HG03060 (cell line): ENCODE results near the gene CDKL2.

Experiments used
- ATAC-seq: cut with Tn5 transposase; IDR thresholded peaks from one replicate; pipeline ENCODE4 v1.9.1; 2021; ENCODE audit warnings: low read depth, moderate number of reproducible peaks; ENCODE audit not compliant: unreplicated experiment

Gene CDKL2

DNA sequence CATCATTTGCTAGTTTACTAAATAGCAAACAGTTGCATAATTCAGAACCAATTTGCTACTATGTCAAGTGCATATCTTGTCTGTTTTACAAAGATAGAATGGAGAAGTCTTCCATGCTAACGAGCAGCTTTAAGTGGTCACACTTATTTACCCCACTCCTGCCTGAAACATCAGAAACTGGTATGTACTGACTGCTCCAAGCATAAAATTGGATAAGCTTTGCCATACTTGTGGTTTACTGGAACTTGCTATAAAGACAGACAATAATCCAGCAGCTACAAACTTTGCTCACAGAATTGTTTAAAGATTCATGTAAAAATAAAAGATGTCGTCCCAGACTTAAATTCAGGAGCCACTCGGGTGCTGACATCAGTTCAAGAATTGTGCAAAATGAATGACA lies 13.3 kb upstream of the CDKL2 start:
- no peak for ATAC-seq

DNA sequence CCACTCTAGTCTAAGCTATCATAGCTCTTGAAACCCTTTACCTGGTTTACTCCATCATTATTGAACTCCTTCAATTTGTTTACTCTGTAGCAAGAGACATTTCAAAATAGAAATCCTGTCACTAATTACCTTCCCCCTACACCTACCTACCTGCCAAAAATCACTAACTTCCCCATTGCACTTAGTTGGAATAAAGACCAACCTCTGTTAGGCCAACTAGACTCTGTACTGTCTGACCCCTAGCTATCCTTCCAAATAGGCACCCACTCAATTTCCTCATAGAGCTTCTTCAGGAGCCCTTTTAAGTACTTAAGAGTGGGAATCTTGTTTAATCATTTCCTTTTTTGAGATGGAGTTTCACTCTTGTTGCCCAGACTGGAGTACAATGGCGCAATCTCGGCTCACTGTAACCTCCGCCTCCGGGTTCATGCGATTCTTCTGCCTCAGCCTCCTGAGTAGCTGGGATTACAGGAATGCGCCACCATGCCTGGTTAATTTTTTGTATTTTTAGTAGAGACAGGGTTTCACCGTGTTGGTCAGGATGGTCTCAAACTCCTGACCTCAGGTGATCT lies 8.9 kb upstream of the CDKL2 start:
- no peak for ATAC-seq

DNA sequence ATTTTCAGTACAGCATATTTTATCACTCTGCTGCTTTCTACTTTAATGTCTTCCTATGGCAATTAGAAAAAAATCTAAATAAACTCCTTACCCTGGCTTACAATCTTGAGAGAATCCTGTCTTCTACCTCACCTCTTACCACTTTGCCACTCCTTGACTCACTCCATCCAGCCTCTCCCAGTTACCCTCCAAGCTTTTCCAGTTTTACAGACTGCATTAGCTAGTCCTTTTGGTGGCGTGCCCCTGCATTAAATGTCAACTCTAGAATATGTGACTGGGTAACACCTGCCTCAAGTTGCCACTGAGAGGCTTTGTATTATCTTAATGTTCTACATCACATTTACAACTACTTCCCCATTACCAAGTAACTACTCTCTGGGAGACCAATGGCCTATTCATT lies 7.5 kb upstream of the CDKL2 start:
- no peak for ATAC-seq

DNA sequence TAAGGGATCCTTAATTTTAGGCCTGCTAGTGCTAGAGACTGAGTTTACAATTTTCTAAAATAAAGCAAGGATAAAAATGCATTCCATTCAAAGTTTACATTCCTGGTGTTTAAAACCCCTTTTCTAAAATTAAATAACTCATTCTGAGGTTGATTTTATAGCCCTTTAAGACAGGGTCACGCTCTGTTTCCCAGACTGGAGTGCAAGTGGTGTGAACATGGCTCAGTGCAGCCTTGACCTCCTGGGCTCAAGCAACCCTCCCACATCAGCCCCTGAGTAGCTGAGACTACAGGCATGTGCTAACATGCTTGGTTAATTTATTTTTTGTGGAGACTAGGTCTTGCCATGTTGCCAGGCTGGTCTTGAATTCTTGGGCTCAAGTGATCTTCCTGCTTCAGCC lies 6.8 kb upstream of the CDKL2 start:
- no peak for ATAC-seq

DNA sequence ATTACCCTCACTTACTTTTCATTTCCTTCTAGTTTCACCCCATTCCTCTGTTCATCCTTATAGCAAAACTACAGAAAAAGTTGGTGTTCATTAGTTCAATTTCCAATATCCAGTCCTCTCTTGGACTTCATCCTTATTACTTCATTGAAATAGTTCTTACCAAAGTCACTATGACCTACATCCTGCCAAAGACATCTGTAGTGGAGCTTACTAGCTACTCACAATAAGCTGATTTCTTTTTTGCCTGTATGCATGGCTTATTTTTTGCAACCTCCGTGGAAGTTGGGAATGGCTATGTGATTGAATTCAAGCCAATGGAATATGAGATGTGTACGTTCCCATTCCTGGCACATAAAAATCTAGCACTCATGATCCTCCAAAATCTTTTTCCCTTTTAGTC lies 4.6 kb upstream of the CDKL2 start:
- no peak for ATAC-seq

DNA sequence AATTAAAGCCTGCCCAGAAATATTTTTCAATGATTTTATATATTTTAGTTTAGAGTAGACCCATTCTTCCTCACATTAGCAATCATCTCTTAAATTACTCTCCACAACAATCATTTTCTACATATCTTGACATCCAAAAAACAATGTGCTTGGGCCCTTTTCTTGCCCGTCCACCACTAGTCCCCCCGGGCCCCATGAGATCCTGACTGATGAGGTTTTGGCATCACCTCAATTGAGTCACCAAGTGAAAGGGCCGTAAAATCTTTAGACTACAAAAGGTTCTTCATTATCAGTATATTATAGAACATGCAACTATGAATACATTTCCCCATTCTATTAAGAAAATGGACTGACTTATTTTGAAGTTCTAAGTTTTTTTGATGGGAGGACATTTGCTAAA lies 4.0 kb upstream of the CDKL2 start:
- ATAC-seq, result no peak

DNA sequence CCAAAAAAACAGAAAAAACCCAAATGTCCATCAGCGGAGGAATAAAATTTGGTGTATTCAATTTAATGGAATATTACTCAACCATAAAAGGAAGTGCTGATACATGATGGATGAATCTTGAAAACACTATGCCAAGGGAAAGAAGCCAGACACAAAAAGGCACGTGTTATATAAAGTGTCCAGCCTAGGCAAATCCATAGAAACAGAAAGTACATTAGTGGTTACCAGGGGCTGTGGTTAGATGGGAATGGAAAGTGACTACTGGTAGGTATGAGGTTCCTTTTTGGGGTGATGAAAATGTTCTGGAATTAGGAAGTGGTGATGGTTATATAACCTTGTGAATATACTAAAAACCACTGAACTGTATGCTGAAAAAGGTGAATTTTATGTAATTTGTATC lies 3.5 kb upstream of the CDKL2 start:
- no peak for ATAC-seq

DNA sequence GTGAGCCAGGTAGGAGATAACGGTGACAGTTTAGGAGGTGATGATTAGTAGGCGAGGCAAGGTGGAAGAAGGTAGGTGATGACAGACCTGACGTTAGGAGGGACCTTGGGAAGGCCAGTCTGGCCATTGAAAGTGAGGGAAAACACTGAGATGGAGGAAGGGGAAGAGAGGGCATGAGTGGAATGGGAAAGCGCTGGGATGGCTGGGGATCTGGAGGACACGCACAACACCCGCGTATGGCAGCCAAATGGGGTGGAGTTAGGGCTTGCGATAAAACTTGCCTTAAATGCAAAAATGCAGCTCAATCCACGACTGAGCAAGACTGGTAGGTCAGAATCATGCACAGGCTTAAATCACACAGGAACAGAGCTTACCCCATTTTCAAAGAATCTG lies 605 bp upstream of the CDKL2 start:
- ATAC-seq, result no peak

DNA sequence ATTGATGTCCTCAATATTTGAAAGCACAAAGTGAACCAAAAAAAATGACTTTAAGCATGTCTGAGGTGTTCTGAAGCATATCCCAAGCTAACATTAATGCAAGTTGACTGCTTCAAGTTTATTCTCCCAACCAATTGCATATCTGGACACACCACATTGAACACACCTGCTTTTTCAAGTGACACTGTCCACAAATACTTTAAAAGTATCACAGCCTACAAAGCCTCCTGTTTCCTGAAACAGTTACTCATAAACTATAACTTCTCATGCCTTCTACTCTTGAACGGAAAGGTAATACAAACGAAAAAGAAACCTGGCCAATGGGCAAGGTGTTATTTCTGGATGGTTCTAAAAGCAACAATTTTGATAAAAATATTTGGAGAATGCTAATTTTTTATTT lies 1.1 kb downstream of the CDKL2 start:
- ATAC-seq, result no peak

DNA sequence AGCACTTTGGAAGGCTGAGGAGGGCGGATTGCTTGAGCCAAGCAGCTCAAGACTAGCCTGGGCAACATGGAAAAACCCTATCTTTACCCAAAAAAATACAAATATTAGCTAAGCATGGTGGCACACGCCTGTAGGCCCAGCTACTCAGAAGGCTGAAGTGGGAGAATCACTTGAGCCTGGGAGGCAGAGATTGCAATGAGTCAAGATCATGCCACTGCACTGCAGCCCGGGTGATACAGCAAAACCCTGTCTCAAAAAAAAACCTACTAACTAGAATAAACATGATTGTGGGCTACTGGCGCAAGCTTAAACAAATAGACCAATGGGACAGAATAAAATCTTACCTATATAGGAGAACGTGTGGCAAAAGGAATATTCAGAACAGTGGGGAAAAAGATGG lies 7.3 kb downstream of the CDKL2 start:
- no peak for ATAC-seq

DNA sequence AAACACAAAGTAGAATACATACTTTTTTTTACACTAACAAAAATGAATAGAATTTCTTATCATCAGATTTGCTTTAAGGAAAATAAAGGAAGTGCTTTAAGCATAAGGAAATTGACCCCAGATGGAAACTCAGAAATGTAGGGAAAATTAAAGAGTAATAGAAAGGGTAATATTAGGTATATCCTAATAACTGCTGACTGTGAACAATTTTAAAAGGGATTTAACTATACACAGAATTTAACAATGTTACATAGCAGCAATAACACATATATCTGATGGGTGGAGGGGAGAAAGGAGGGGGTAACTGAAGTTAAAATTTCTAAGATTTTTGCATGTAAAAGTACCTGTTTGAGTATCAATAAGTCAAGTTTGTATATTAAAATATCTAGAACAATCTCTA lies 8.6 kb downstream of the CDKL2 start:
- ATAC-seq, result no peak

DNA sequence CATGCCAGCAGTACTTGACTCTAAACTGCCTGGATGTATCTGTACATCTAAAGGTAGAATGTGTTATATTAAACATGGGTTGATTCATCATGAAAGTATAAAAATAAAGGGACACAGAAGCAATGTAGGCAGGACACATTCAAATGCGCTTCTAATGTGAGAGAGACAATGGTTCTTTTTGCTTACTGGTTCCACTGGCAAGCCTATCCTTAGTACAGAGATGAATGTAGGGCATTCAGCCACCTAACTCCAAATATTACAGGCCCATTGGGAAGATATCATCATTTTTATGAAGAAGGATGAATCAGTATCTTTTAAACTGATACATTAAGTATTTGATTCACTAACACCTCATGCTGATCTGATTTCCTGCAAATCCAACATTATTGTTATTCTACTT lies 18.0 kb downstream of the CDKL2 start:
- no peak for ATAC-seq

DNA sequence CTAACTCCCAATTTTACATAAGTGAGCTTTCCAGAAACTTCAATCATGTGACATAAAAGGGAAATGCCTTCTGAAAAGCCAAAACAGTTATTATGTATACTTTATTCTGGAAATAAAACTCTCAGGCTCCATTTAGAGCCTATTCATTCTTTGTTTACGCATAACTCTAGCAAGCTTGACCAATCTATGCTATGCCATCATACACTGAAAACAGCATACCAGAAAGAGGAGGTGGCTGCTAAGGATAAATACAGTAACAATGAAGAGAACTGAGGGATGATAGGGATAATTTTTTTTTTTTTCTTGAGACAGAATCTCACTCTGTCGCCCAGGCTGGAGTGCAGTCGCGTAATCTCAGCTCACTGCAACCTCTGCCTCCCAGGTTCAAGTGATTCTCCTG lies 24.4 kb downstream of the CDKL2 start:
- ATAC-seq, result no peak

DNA sequence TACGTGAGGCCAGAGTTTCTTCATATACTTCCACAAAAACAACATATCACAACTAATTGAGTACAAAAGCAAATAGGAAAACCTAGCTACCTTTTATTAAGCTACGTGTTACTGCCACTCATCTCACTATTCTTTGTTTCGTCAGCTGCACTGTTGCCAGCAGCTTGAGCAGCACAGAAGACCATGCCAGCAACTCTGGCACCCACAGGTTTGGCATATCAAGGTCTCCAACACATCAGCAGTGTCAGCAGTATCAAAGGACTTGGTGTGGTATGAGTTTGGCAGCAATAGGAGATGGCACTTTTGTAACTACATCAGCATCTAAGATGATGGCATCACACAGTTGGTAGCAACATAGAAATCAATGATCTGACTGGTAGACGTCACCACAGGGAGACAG lies 30.7 kb downstream of the CDKL2 start:
- ATAC-seq, result no peak

DNA sequence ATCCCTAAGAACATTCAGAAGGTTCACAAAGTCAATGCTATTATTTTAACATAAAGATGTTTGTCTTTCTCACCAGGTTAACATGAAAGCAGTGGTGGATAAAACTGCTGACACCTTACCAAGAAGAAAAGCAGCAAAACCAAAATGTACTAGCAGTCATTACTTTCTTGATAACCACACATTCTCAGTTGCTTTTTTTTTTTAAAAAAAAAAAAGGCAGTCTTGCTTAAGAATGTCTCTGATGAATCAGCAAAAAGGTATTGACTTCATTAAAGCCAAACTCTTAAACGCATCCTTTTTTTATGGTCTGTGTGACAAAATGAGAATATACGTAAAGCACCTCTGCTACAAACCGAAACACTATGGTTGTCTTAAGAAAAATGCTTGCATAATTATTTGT lies 31.9 kb downstream of the CDKL2 start:
- ATAC-seq, result no peak

DNA sequence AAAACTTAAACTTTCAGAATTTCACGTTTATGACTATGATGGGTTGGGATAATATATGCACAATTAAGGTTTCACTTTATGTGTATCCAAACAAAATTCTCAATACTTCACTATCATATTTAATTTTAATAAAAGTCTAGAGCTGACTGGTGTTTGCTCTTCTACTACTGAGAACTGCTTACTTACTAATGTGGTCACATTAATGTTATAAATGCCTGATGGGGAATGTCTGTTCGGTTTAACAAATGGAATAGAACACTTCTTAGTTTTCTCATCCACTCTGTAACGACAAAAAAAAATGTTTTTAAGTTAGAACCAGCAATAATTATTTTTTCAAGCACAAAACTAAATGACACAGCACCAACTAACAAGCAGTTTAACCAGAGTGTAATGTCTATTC lies 34.3 kb downstream of the CDKL2 start:
- no peak for ATAC-seq

DNA sequence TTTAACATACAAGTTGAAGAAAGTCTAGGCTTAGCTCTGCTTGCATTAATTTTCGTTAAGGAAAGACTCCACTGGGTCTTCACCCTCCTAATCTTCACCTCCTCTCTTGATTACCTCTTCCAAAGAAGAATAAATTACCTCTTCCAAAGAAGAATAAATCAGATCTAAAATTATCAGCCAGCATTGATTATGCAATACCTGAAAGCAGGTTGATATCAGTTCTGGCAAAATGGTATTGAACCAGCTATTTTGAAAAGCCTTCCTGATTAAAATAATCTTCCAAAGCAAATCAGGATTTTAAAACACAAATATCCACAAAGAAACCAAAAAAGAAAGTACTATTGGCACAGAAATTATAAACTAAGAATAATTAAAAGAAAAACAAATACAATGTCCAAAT lies 36.9 kb downstream of the CDKL2 start:
- ATAC-seq, result no peak

DNA sequence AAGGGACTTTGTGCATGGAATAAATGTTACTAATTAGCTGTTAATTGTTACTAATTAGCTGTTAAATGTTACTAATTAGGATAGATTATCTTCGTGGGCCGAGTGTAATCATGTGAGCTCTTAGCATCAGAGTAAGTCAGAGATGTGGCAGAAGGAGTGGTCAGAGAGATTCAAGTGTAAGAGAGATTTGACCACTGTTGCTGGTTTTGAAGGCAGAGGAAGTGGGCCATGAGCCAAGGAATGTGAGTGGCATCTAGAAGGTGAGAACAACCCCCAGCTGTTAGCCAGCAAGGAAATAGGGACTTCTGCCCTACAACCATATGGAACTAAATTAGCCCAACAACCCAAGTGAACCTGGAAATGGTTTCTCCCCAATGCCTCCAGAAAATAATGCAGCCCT lies 46.3 kb downstream of the CDKL2 start:
- no peak for ATAC-seq

DNA sequence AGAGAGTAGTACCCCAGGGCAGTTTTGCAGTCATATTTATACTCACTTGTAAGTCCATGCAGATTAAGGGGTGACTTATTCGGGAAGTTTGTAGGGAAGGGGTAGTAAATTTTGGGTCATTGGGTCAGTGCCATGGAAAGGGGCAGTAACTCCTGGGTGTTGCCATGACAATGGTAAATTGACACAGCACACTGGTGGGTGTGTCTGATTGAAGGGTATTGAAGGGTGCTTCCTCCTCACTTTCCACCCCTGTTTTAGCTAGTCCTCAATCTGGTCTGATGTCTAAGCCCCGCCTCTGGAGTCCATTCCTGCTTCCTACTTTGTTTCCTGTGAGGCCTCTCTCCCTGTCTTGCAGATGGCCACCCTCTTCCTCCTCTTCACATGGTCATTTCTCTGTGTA lies 62.6 kb downstream of the CDKL2 start:
- ATAC-seq, result no peak

DNA sequence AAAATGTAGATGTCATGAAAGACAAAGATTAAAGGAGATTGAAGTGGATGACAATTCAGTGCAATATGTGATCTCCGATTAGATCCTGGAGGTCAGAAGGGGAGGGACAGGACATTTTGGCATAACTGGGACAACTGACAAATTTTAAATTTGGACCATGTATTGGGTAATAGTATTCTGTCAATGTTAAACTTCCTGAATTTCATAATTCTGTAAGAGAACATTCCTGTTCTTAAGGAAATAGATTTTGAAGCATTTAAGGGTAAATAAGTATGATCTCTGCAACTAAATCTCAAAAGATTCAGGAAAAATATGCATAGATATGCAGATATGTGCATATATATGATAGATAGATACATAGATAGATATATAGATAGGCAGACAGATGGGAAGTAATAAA lies 63.4 kb downstream of the CDKL2 start:
- no peak for ATAC-seq

DNA sequence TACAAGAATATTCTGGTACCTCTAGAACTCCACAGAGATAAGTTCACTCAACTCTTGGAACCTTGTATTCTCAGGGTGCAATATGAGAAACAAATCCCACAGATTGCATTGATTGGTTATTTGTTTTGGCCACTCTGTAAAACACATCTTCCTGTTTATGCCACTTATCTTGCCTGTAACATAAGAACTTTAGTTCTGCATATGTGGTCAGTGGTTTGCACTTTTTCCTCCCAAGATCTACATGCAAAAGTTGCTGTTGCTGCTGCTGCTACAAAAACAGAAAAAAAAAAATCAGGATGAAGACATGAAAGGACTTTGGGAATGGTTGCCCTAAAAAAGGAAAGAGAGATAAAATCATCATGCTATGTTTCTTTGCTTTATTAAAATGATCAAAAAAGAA lies 64.8 kb downstream of the CDKL2 start:
- no peak for ATAC-seq

DNA sequence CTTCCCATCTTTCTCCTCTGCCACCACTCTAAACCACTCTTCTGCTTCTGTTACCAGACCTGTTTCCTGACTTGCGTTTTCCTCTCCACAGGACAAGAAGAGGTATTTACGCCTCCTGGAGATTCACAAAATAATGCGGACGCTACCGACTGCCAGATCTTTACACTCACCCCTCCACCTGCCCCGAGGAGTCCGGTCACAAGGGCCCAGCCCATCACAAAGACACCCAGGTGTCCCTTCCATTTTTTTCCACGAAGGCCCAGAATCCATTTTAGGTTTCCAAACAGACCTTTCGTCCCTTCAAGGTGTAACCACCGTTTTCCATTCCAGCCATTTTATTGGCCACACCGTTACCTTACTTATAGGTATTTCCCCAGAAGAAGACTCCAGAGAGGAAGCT lies 66.3 kb downstream of the CDKL2 start:
- ATAC-seq, result no peak

DNA sequence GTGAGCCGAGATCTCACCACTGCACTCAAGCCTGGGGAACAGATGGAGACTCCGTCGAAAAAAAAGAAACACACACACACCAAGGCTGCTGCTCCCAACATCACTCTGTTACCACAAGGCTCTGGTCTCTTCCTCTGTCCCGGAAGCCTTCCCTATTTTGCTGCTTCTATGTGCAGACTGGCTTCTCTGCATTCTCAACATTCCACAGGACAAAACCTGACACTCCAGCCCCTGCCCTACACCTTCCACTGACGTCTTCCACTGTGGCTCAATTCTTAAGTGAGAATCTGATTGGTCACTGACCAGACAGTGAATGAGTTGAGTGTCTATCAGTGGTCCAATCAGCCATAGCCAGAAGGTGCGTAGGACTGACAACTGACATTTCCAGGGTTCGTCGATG lies 68.5 kb downstream of the CDKL2 start:
- ATAC-seq, result no peak

DNA sequence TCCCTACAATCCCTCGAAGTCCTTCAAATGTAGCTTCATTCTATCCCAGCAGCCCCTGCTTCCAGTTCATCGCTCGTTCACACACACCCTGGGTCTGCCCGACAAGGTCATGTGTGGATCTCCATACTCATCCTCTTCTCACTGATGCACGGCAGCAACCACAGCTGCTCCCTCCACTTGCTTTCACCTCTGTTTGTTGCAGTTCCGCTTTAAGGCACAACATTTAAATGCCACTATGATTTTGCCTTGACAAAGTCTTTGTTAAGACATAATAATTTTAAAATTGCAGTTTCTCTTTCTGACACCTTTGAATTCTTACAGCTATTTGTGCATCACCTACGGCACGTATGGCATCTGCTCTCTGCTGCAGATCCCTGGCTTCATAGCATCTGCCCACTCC lies 72.6 kb downstream of the CDKL2 start:
- no peak for ATAC-seq
